GM19240 (cell line): ENCODE measurements around the gene GRIN3A.
"Not testable (repeated sequence)": the region's sequence is repeated elsewhere in the genome, so short reads cannot be mapped to it uniquely, and the experiment has no call there.

Experiments used
- DNase-seq: peaks from one replicate; pipeline ENCODE4 v3.0.0; 2011; ENCODE audit warnings: low spot score; ENCODE audit not compliant: insufficient read length

The GRIN3A gene

GRCh38 chr9:101634741-101635409 is 103.6 kb downstream of the GRIN3A start:
- DNase-seq = no peak

- no peak for DNase-seq
Observed at GRCh38 chr9:101632611-101633010, 105.8 kb downstream of the GRIN3A start.

- DNase-seq = no peak
Observed at GRCh38 chr9:101631892-101632291, 106.6 kb downstream of the GRIN3A start.

GRCh38 chr9:101629636-101630035 is 108.8 kb downstream of the GRIN3A start:
- DNase-seq = no peak

GRCh38 chr9:101628173-101628572 is 110.3 kb downstream of the GRIN3A start:
- no peak for DNase-seq

GRCh38 chr9:101626295-101626694 is 112.2 kb downstream of the GRIN3A start:
- DNase-seq = no peak

GRCh38 chr9:101625876-101626275 is 112.6 kb downstream of the GRIN3A start:
- no peak for DNase-seq

- DNase-seq = no peak
Observed at GRCh38 chr9:101620452-101620851, 118.0 kb downstream of the GRIN3A start.

- no peak for DNase-seq
Observed at GRCh38 chr9:101618698-101619097, 119.7 kb downstream of the GRIN3A start.

GRCh38 chr9:101605547-101605946 is 132.9 kb downstream of the GRIN3A start:
- DNase-seq = no peak

- no peak for DNase-seq
Observed at GRCh38 chr9:101604296-101604695, 134.2 kb downstream of the GRIN3A start.

GRCh38 chr9:101601904-101602765 is 136.3 kb downstream of the GRIN3A start:
- no peak for DNase-seq

GRCh38 chr9:101594796-101595195 is 143.7 kb downstream of the GRIN3A start, which contains the start of gene PPP3R2:
Gene PPP3R2, minus strand, starts transcription at chr9:101594969. Its CDS starts 48 bp downstream, at chr9:101594921.
- DNase-seq = no peak

GRCh38 chr9:101593345-101593744 is 145.1 kb downstream of the GRIN3A start:
- no peak for DNase-seq

GRCh38 chr9:101592788-101593187 is 145.7 kb downstream of the GRIN3A start:
- no peak for DNase-seq

GRCh38 chr9:101591787-101592446 is 146.5 kb downstream of the GRIN3A start:
- no peak for DNase-seq

GRCh38 chr9:101590901-101591300 is 147.5 kb downstream of the GRIN3A start:
- no peak for DNase-seq

- not testable (repeated sequence) for DNase-seq
Observed at GRCh38 chr9:101590074-101590473, 148.4 kb downstream of the GRIN3A start.

GRCh38 chr9:101587332-101588043 is 151.0 kb downstream of the GRIN3A start:
- DNase-seq = no peak

GRCh38 chr9:101586651-101587050 is 151.8 kb downstream of the GRIN3A start:
- no peak for DNase-seq

GRCh38 chr9:101585740-101586139 is 152.7 kb downstream of the GRIN3A start:
- DNase-seq = no peak
